Fibroblast of lung (primary cell): ENCODE results near the gene SLC35C1. TPM values are rescaled to one million over a fixed set of nuclear protein-coding genes. Genes with fewer than 3 reads are reported as not detected.

ENCODE experiments used
- DNase-seq, 2 donors: peaks; one replicate each; pipeline versions ENCODE4 v3.0.0 to v3.0.0-alpha.2; 2010; ENCODE audit warnings: low read depth in 2 of 2
- H2AFZ ChIP-seq: 2 replicates; pipeline ENCODE4 v1.5.1; 2012; ENCODE audit warnings: low read length, control low read depth, inconsistent platforms
- H3K27ac ChIP-seq: 2 replicates; pipeline ENCODE4 v1.5.1; 2011; ENCODE audit warnings: low read length, control low read depth; ENCODE audit not compliant: insufficient read depth
- H3K27me3 ChIP-seq: 2 replicates; pipeline ENCODE4 v1.5.1; 2011; ENCODE audit warnings: mild to moderate bottlenecking, low read length; ENCODE audit not compliant: control insufficient read depth, insufficient read depth
- H3K36me3 ChIP-seq: 2 replicates; pipeline ENCODE4 v1.5.1; 2011; ENCODE audit warnings: low read length; ENCODE audit not compliant: control insufficient read depth, insufficient read depth
- H3K4me1 ChIP-seq: 2 replicates; pipeline ENCODE4 v1.5.1; 2011; ENCODE audit warnings: low read length; ENCODE audit not compliant: control insufficient read depth, insufficient read depth; ENCODE audit errors: extremely low read depth
- H3K4me2 ChIP-seq: 2 replicates; pipeline ENCODE4 v1.5.1; 2011; ENCODE audit warnings: low read length, control low read depth; ENCODE audit not compliant: insufficient read depth; ENCODE audit errors: extremely low read depth
- H3K4me3 ChIP-seq, 4 experiments: fragments of 200-600 bp in 1 of 4; sonication (generic) in 1 of 4; replicated peaks in 1 of 4; 2 replicates each; pipeline ENCODE4 v1.5.1; 2011 to 2016; ENCODE audit warnings: low read length in 4 of 4, low read depth in 3 of 4, mild to moderate bottlenecking in 3 of 4, control low read depth in 2 of 4, inconsistent platforms in 1 of 4, mixed read lengths in 1 of 4; ENCODE audit not compliant: insufficient read depth in 1 of 4; ENCODE audit errors: control extremely low read depth in 1 of 4
- H3K79me2 ChIP-seq: 2 replicates; pipeline ENCODE4 v1.5.1; 2012; ENCODE audit warnings: mild to moderate bottlenecking, low read length, inconsistent platforms; ENCODE audit not compliant: control insufficient read depth, insufficient read depth
- H3K9ac ChIP-seq: 2 replicates; pipeline ENCODE4 v1.5.1; 2011; ENCODE audit warnings: mild to moderate bottlenecking, low read length, control low read depth; ENCODE audit not compliant: insufficient read depth
- H3K9me3 ChIP-seq: 2 replicates; pipeline ENCODE4 v1.5.1; 2012; ENCODE audit warnings: low read depth, low read length; ENCODE audit not compliant: control insufficient read depth, insufficient read depth
- H4K20me1 ChIP-seq: 2 replicates; pipeline ENCODE4 v1.5.1; 2011; ENCODE audit warnings: low read length; ENCODE audit not compliant: control insufficient read depth, insufficient read depth; ENCODE audit errors: extremely low read depth
- CTCF ChIP-seq, 2 donors: IDR thresholded peaks in 1 of 2; conservative IDR thresholded peaks in 1 of 2; 1 replicate in 1 of 2; 2 replicates in 1 of 2; pipeline ENCODE4 v1.5.1; 2011 to 2012; ENCODE audit warnings: low read length in 2 of 2, control low read depth in 1 of 2, inconsistent platforms in 1 of 2, low read depth in 1 of 2, mild to moderate bottlenecking in 1 of 2
- EZH2 ChIP-seq: IDR thresholded peaks from 2 replicates; pipeline ENCODE4 v1.5.1; 2012; ENCODE audit warnings: low read length, control low read depth, mild to moderate bottlenecking; ENCODE audit errors: missing control alignments
- polyA plus RNA-seq, 2 donors: library from polyadenylated mRNA; depleted of rRNA in 1 of 2; stranded (reverse) in 1 of 2; unstranded in 1 of 2; fragments of >200 nt; gene quantifications; 2 replicates each; pipeline ENCODE4 v1.2.1, GENCODE V29; 2011 to 2012; ENCODE audit warnings: missing spikeins in 1 of 2
- total RNA-seq: library from RNA; depleted of rRNA; stranded (reverse); fragments of >200 nt; gene quantifications from 2 replicates; pipeline ENCODE4 v1.2.1, GENCODE V29; 2014

The SLC35C1 gene
- total and polyA plus RNA-seq, 2 donors (not counting 1 experiment from before 2014, with no cell fraction given) = 6.7 to 10.4 TPM

- H3K4me3 ChIP-seq = no peak overlapping the region
- H3K9me3 ChIP-seq = no peaks in the 10 kb centered on the region
- H3K79me2 ChIP-seq = no peaks in the 10 kb centered on the region
- H3K27me3 ChIP-seq = peaks cover 3% of the 10 kb centered on the region
- TF ChIP-seq EZH2 (no peak), CTCF (conservative IDR thresholded peaks at IDR 0.05 in 1 of 2, IDR thresholded peaks at IDR 0.05 in 1 of 2; ENCODE audit: low read depth in 1 of 2, low read length in 2 of 2) (no peak)
- no peaks in the 10 kb centered on the region for H4K20me1 ChIP-seq
- H3K36me3 ChIP-seq = no peaks in the 10 kb centered on the region
- no peak overlapping the region for H2AFZ ChIP-seq
- no peak overlapping the region for H3K27ac ChIP-seq
- no peak overlapping the region for H3K9ac ChIP-seq
- H3K4me1 ChIP-seq = no peaks in the 10 kb centered on the region
- no peak overlapping the region for H3K4me2 ChIP-seq
- no peak for DNase-seq
These were observed 8.5 kb upstream of the SLC35C1 start for GRCh38 chr11:45796461-45796861.

GRCh38 chr11:45798793-45799441, 6.0 kb upstream of the SLC35C1 start:
- Histone ChIP-seq H2AFZ (no peak overlapping the region), H4K20me1 (no peaks in the 10 kb centered on the region), H3K4me3 (no peak overlapping the region), H3K36me3 (no peaks in the 10 kb centered on the region), H3K79me2 (no peaks in the 10 kb centered on the region), H3K9ac (no peak overlapping the region), H3K27me3 (no peaks in the 10 kb centered on the region), H3K9me3 (no peaks in the 10 kb centered on the region), H3K4me2 (no peak overlapping the region), H3K4me1 (no peaks in the 10 kb centered on the region), H3K27ac (no peak overlapping the region)
- peak in 1 of 2 donors; percentile 75 for DNase-seq
- no peak for TF ChIP-seq CTCF (conservative IDR thresholded peaks at IDR 0.05 in 1 of 2, IDR thresholded peaks at IDR 0.05 in 1 of 2; ENCODE audit: low read depth in 1 of 2, low read length in 2 of 2)
- TF ChIP-seq EZH2 = no peak

- Histone ChIP-seq H3K9me3 (no peaks in the 10 kb centered on the region), H3K4me2 (no peak overlapping the region), H3K27me3 (no peaks in the 10 kb centered on the region), H3K4me3 (no peak overlapping the region), H3K79me2 (no peaks in the 10 kb centered on the region), H3K4me1 (no peaks in the 10 kb centered on the region), H3K27ac (no peak overlapping the region), H4K20me1 (no peaks in the 10 kb centered on the region), H3K9ac (no peak overlapping the region), H3K36me3 (no peaks in the 10 kb centered on the region), H2AFZ (no peak overlapping the region)
- no peak for DNase-seq
- TF ChIP-seq CTCF (conservative IDR thresholded peaks at IDR 0.05 in 1 of 2, IDR thresholded peaks at IDR 0.05 in 1 of 2; ENCODE audit: low read depth in 1 of 2, low read length in 2 of 2) = no peak
- no peak for TF ChIP-seq EZH2
These were observed 5.4 kb upstream of the SLC35C1 start for GRCh38 chr11:45799562-45799961.
